Caco-2 (cell line): ENCODE data around the gene KATNAL1. TPM values are rescaled to one million over a fixed set of nuclear protein-coding genes. Genes with fewer than 3 reads are reported as not detected.

Experiments
- BruUV-seq: library from RNA; stranded (reverse); fragments of 400-500 nt; replicated peaks from 2 replicates; lab custom pipeline; 2021; lab: Mats Ljungman, UMichigan
- CTCF ChIA-PET: fragments of 300-600 bp; sonication (Branson Sonifier 250); formaldehyde crosslinking; loops from one replicate; lab custom pipeline; 2022; ENCODE audit warnings: antibody characterized with exemption; lab: Charles Lee
- POLR2A ChIA-PET: fragments of 300-600 bp; sonication (Branson Sonifier 250); formaldehyde crosslinking; loops from one replicate; lab custom pipeline; 2022; ENCODE audit warnings: antibody characterized with exemption; lab: Charles Lee
- DNase-seq, 2 experiments: peaks; one replicate each; pipeline versions ENCODE4 v3.0.0 to v3.0.0-alpha.2; 2020 to 2022
- H3K27me3 ChIP-seq: replicated peaks from 2 replicates; pipeline ENCODE4 v1.6.0; 2011; ENCODE audit warnings: low read length; ENCODE audit not compliant: control insufficient read depth, insufficient read depth
- H3K36me3 ChIP-seq: 2 replicates; pipeline ENCODE4 v1.5.1; 2011; ENCODE audit warnings: low read length; ENCODE audit not compliant: control insufficient read depth, insufficient read depth
- H3K4me1 ChIP-seq: fragments of 250-450 bp; sonication (Bioruptor Pico); 2 replicates; pipeline ENCODE4 v1.5.1; 2020; ENCODE audit warnings: mild to moderate bottlenecking
- H3K4me3 ChIP-seq: 2 replicates; pipeline ENCODE4 v1.5.1; 2011; ENCODE audit warnings: low read depth, mild to moderate bottlenecking, control low read depth, low read length
- H3K9me3 ChIP-seq: fragments of 250-450 bp; sonication (Bioruptor Pico); 2 replicates; pipeline ENCODE4 v1.5.1; 2020; ENCODE audit warnings: mild to moderate bottlenecking, moderate library complexity
- H3K27ac Mint-ChIP-seq: one replicate; pipeline ENCODE4 v1.8.0; 2022; ENCODE audit warnings: mixed read lengths; ENCODE audit not compliant: unreplicated experiment
- H3K27me3 Mint-ChIP-seq: one replicate; pipeline ENCODE4 v1.8.0; 2022; ENCODE audit warnings: mixed read lengths; ENCODE audit not compliant: insufficient read depth, unreplicated experiment
- H3K36me3 Mint-ChIP-seq: one replicate; pipeline ENCODE4 v1.8.0; 2022; ENCODE audit warnings: mild to moderate bottlenecking, mixed read lengths; ENCODE audit not compliant: insufficient read depth, unreplicated experiment
- H3K4me1 Mint-ChIP-seq: one replicate; pipeline ENCODE4 v1.8.0; 2022; ENCODE audit warnings: low read depth, mixed read lengths; ENCODE audit not compliant: unreplicated experiment
- H3K4me3 Mint-ChIP-seq: one replicate; pipeline ENCODE4 v1.8.0; 2022; ENCODE audit warnings: mild to moderate bottlenecking, moderate library complexity, mixed read lengths; ENCODE audit not compliant: unreplicated experiment
- H3K9me3 Mint-ChIP-seq: one replicate; pipeline ENCODE4 v1.8.0; 2022; ENCODE audit warnings: mixed read lengths; ENCODE audit not compliant: unreplicated experiment
- CTCF ChIP-seq, 2 experiments: fragments of 200-600 bp in 1 of 2; IDR thresholded peaks; 1 replicate in 1 of 2; 2 replicates in 1 of 2; pipeline versions ENCODE4 v1.5.1 to v1.8.0; 2011 to 2022; ENCODE audit warnings: antibody characterized with exemption in 1 of 2, control low read depth in 1 of 2, inconsistent platforms in 1 of 2, low read depth in 1 of 2, low read length in 1 of 2, mild to moderate bottlenecking in 1 of 2, moderate library complexity in 1 of 2; ENCODE audit not compliant: insufficient read depth in 1 of 2, severe bottlenecking in 1 of 2, unreplicated experiment in 1 of 2
- intact Hi-C: fragments of 100-400 bp; cut with micrococcal nuclease; formaldehyde crosslinking; loops from one replicate; pipeline ENCODE4 v1.10.0; 2022; ENCODE audit not compliant: unreplicated experiment
- total RNA-seq: library from RNA; stranded (reverse); gene quantifications from 2 replicates; pipeline ENCODE4 v1.2.3, GENCODE V29; 2022

KATNAL1 gene
- total RNA-seq, 1 experiment from 2014 or later = 8.1 TPM

GRCh38 chr13:30339738-30340330 is 32.5 kb upstream of the KATNAL1 start:
- Histone ChIP-seq H3K27me3 (no peaks in the 10 kb centered on the region), H3K36me3 (no peaks in the 10 kb centered on the region), H3K4me3 (no peak overlapping the region), H3K9me3 (no peaks in the 10 kb centered on the region), H3K4me1 (peaks cover 21% of the 10 kb centered on the region; the same call in 1 of the 2 replicates)
- no TSS peak for BruUV-seq
- H3K4me1 Mint-ChIP-seq = peaks cover 18% of the 10 kb centered on the region
- no peak overlapping the region for H3K4me3 Mint-ChIP-seq
- H3K36me3 Mint-ChIP-seq = no peaks in the 10 kb centered on the region
- no peak overlapping the region for H3K27ac Mint-ChIP-seq
- POLR2A ChIA-PET = no interaction called here
- TF ChIP-seq CTCF (IDR thresholded peaks at IDR 0.05; ENCODE audit: insufficient read depth in 1 of 2, low read depth in 1 of 2, low read length in 1 of 2, severe bottlenecking in 1 of 2, unreplicated experiment in 1 of 2) = no peak
- H3K27me3 Mint-ChIP-seq = no peaks in the 10 kb centered on the region
- no peak for DNase-seq
- H3K9me3 Mint-ChIP-seq = peaks cover 6% of the 10 kb centered on the region
- intact Hi-C loops = no loop called here
- CTCF ChIA-PET = no interaction called here

- Mint-ChIP-seq H3K4me3 (no peak overlapping the region), H3K4me1 (peaks cover 18% of the 10 kb centered on the region), H3K27ac (no peak overlapping the region), H3K27me3 (no peaks in the 10 kb centered on the region), H3K9me3 (peaks cover 6% of the 10 kb centered on the region), H3K36me3 (no peaks in the 10 kb centered on the region)
- no peaks in the 10 kb centered on the region for H3K9me3 ChIP-seq
- BruUV-seq = no TSS peak
- intact Hi-C loops = no loop called here
- no peak overlapping the region for H3K4me3 ChIP-seq
- TF ChIP-seq CTCF (IDR thresholded peaks at IDR 0.05; ENCODE audit: insufficient read depth in 1 of 2, low read depth in 1 of 2, low read length in 1 of 2, severe bottlenecking in 1 of 2, unreplicated experiment in 1 of 2) = no peak
- POLR2A ChIA-PET = no interaction called here
- DNase-seq = no peak
- H3K4me1 ChIP-seq = peaks cover 27% of the 10 kb centered on the region
- no peaks in the 10 kb centered on the region for H3K27me3 ChIP-seq
- no peaks in the 10 kb centered on the region for H3K36me3 ChIP-seq
- CTCF ChIA-PET = no interaction called here
These were observed 31.6 kb upstream of the KATNAL1 start for GRCh38 chr13:30338952-30339351.

- H3K27me3 Mint-ChIP-seq = no peaks in the 10 kb centered on the region
- TF ChIP-seq CTCF (IDR thresholded peaks at IDR 0.05; ENCODE audit: insufficient read depth in 1 of 2, low read depth in 1 of 2, low read length in 1 of 2, severe bottlenecking in 1 of 2, unreplicated experiment in 1 of 2) = no peak
- no peak overlapping the region for H3K27ac Mint-ChIP-seq
- no peaks in the 10 kb centered on the region for H3K27me3 ChIP-seq
- peaks cover 6% of the 10 kb centered on the region for H3K9me3 Mint-ChIP-seq
- no peak overlapping the region for H3K4me3 ChIP-seq
- ChIA-PET CTCF (no interaction called here), POLR2A (no interaction called here)
- intact Hi-C loops = no loop called here
- no peaks in the 10 kb centered on the region for H3K36me3 Mint-ChIP-seq
- peaks cover 18% of the 10 kb centered on the region for H3K4me1 Mint-ChIP-seq
- no peaks in the 10 kb centered on the region for H3K9me3 ChIP-seq
- H3K36me3 ChIP-seq = no peaks in the 10 kb centered on the region
- H3K4me1 ChIP-seq = peaks cover 32% of the 10 kb centered on the region
- H3K4me3 Mint-ChIP-seq = no peak overlapping the region
- no TSS peak for BruUV-seq
- no peak for DNase-seq
These were observed 31.0 kb upstream of the KATNAL1 start for GRCh38 chr13:30338331-30338851.
